ENCODE data around the gene NUP93. TPM values are rescaled to one million over a fixed set of nuclear protein-coding genes. Genes with fewer than 3 reads are reported as not detected.

Gene NUP93
- total RNA-seq, 2 experiments from 2014 or later = 45.6 to 47.2 TPM

- no peaks in the 10 kb centered on the region for H3K4me1 Mint-ChIP-seq (ENCODE audit: low read depth)
- intact Hi-C loops (cut with DNase I, micrococcal nuclease) = no loop called here
- Histone ChIP-seq H3K4me1 (ENCODE audit: insufficient read depth, low read length) (no peaks in the 10 kb centered on the region), H3K36me3 (ENCODE audit: insufficient read depth, low read length) (no peaks in the 10 kb centered on the region), H3K9me3 (ENCODE audit: control insufficient read depth in 1 of 2, insufficient read depth in 1 of 2, low read length in 2 of 2) (peaks cover 4 to 21% of the 10 kb centered on the region in 2 experiments), H3K27me3 (ENCODE audit: control insufficient read depth in 1 of 2, insufficient read depth in 2 of 2, low read length in 2 of 2) (no peaks in the 10 kb centered on the region), H3K4me3 (ENCODE audit: low read length) (no peak overlapping the region), H3K27ac (ENCODE audit: low read depth in 1 of 2, low read length in 2 of 2) (no peak overlapping the region)
- ATAC-seq (ENCODE audit: poor library complexity) = no peak
- H3K27me3 Mint-ChIP-seq = no peaks in the 10 kb centered on the region
- no peaks in the 10 kb centered on the region for H3K36me3 Mint-ChIP-seq (ENCODE audit: low read depth)
- no peak for DNase-seq
- no peak overlapping the region for H3K27ac Mint-ChIP-seq
- ChIA-PET CTCF (no interaction called here), POLR2A (no interaction called here)
- H3K9me3 Mint-ChIP-seq = no peaks in the 10 kb centered on the region
- H3K4me3 Mint-ChIP-seq = no peak overlapping the region
- no peak for TF ChIP-seq CTCF (IDR thresholded peaks at IDR 0.05)
Observed at GRCh38 chr16:56695246-56695645, 34.7 kb upstream of the NUP93 start.

- H3K27me3 ChIP-seq (ENCODE audit: control insufficient read depth in 1 of 2, insufficient read depth in 2 of 2, low read length in 2 of 2) = no peaks in the 10 kb centered on the region
- TF ChIP-seq CTCF (IDR thresholded peaks at IDR 0.05) = no peak
- no peaks in the 10 kb centered on the region for H3K36me3 Mint-ChIP-seq (ENCODE audit: low read depth)
- ATAC-seq (ENCODE audit: poor library complexity) = no peak
- H3K9me3 Mint-ChIP-seq = no peaks in the 10 kb centered on the region
- peaks cover 9% of the 10 kb centered on the region for H3K4me1 Mint-ChIP-seq (ENCODE audit: low read depth)
- POLR2A ChIA-PET = no interaction called here
- no peak overlapping the region for H3K4me3 Mint-ChIP-seq
- CTCF ChIA-PET = no interaction called here
- peaks cover 4 to 17% of the 10 kb centered on the region in 2 experiments for H3K9me3 ChIP-seq (ENCODE audit: control insufficient read depth in 1 of 2, insufficient read depth in 1 of 2, low read length in 2 of 2)
- H3K27ac ChIP-seq (ENCODE audit: low read depth in 1 of 2, low read length in 2 of 2) = no peak overlapping the region
- H3K4me3 ChIP-seq (ENCODE audit: low read length) = no peak overlapping the region
- H3K27me3 Mint-ChIP-seq = no peaks in the 10 kb centered on the region
- no peak overlapping the region for H3K27ac Mint-ChIP-seq
- no peak for DNase-seq
- peaks cover 3% of the 10 kb centered on the region for H3K4me1 ChIP-seq (ENCODE audit: insufficient read depth, low read length)
- H3K36me3 ChIP-seq (ENCODE audit: insufficient read depth, low read length) = no peaks in the 10 kb centered on the region
- intact Hi-C loops (cut with DNase I, micrococcal nuclease) = no loop called here
Observed at GRCh38 chr16:56697456-56698155, 32.3 kb upstream of the NUP93 start.

GRCh38 chr16:56700195-56700594 lies 29.7 kb upstream of the NUP93 start:
- TF ChIP-seq CTCF (IDR thresholded peaks at IDR 0.05) = no peak
- POLR2A ChIA-PET = interaction anchor here (2.3 kb wide), 1 partner anchor 24 kb away, joined by 10 read pairs; no protein-coding TSS in a partner anchor
- no peak overlapping the region for H3K4me3 Mint-ChIP-seq
- CTCF ChIA-PET = no interaction called here
- no peaks in the 10 kb centered on the region for H3K27me3 Mint-ChIP-seq
- no peaks in the 10 kb centered on the region for H3K36me3 Mint-ChIP-seq (ENCODE audit: low read depth)
- no peak overlapping the region for H3K27ac Mint-ChIP-seq
- H3K9me3 ChIP-seq (ENCODE audit: control insufficient read depth in 1 of 2, insufficient read depth in 1 of 2, low read length in 2 of 2) = peaks cover 4 to 15% of the 10 kb centered on the region in 2 experiments
- ATAC-seq (ENCODE audit: poor library complexity) (no peak), DNase-seq (no peak)
- no peak overlapping the region for H3K27ac ChIP-seq (ENCODE audit: low read depth in 1 of 2, low read length in 2 of 2)
- no peak overlapping the region for H3K4me3 ChIP-seq (ENCODE audit: low read length)
- no peaks in the 10 kb centered on the region for H3K9me3 Mint-ChIP-seq
- peaks cover 9% of the 10 kb centered on the region for H3K4me1 Mint-ChIP-seq (ENCODE audit: low read depth)
- H3K4me1 ChIP-seq (ENCODE audit: insufficient read depth, low read length) = peaks cover 3% of the 10 kb centered on the region
- H3K27me3 ChIP-seq (ENCODE audit: control insufficient read depth in 1 of 2, insufficient read depth in 2 of 2, low read length in 2 of 2) = no peaks in the 10 kb centered on the region
- H3K36me3 ChIP-seq (ENCODE audit: insufficient read depth, low read length) = no peaks in the 10 kb centered on the region
- intact Hi-C loops (cut with DNase I, micrococcal nuclease) = loop anchor here (2.0 to 10.0 kb wide), 6 partner anchors 17 to 988 kb away; partner anchors contain the start of genes AMFR (in 1 of the 2) and MT1X (in 1 of the 2)

Measured in CD4-positive, alpha-beta T cell (primary cell).